DOHH2 (cell line): ENCODE data around the gene STAG2.

ENCODE experiments used
- CTCF ChIP-seq: fragments of 200-600 bp; sonication (generic); IDR thresholded peaks from one replicate; pipeline ENCODE4 v1.5.1; 2014; ENCODE audit warnings: antibody characterized with exemption, mild to moderate bottlenecking, low read depth, low read length; ENCODE audit not compliant: poor library complexity, severe bottlenecking
- EZH2phosphoT487 ChIP-seq: fragments of 200-600 bp; sonication (generic); IDR thresholded peaks from 2 replicates; pipeline ENCODE4 v1.6.1; 2017; ENCODE audit warnings: borderline replicate concordance, mild to moderate bottlenecking, antibody characterized with exemption, low read length, moderate library complexity, mixed read lengths

- TF ChIP-seq CTCF (no peak), EZH2phosphoT487 (no peak)
Measured at GRCh38 chrX:123965712-123966111, 4.2 kb downstream of the STAG2 start.
